ENCODE measurements around the gene TTLL5.
A peak's percentile ranks its signal among the peaks of the same experiment; 100 is the strongest.

The TTLL5 gene

DNA sequence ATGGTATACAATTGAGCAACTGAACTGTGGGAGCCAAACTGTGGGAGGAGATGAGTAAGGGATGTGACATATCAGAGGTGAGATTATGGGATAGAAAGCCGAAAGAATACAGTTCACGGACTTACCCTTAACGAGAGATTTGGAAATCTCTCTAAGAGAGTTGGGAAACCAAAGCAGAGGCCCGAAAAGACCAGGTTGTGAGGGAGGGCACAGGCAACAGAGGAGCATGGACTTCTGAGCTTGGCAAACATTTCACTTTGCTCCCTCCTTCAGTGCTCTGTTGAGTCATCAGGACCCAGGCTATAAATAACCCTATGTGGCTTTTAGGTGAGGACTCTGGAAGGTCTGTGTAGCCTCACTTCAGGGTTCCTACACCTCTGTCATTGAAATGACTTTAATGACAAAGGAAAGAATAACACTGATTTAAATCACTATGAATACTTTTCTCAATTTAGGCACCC is 200.1 kb downstream of the TTLL5 start:
- DNase-seq (ENCODE audit: low read depth, low spot score): no peak

DNA sequence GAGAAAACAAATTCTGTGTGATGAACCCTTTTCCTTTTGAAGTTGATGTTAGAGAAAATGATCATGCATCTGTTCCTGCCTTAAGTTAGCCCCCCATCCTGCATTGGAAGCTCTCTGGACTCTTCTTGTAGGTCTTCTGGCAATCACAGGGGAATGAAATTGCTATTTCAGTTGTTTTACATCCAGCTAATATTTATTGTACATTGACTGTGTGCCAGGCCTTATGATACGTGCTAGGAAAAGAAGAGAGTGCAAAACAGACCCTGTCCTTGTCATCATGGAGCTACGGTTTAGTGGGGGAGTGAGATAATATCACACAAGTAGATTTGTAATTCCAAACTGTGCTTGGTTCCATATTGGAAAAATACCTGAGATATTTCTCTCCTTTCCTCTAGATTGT is 202.2 kb downstream of the TTLL5 start:
- DNase-seq (ENCODE audit: low read depth, low spot score): no peak

DNA sequence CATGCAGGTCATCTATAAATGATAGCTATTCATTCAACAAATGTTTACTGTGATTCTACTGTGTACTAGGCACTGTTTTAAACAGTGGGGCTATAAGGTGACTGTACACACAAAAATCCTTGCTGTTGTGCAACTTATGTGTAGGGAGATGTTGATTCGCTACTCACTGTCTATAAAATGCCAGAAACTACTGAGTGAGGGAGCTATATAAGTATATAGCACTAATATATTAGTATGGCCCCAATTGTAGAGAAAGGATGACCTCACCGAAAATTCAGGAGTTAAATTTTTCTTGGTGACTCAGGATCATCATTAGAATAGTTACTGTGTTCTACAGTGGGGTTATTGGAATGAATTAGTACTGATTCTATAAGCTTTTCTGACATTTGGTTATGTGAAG is 203.3 kb downstream of the TTLL5 start:
- no peak for DNase-seq (ENCODE audit: low read depth, low spot score)

DNA sequence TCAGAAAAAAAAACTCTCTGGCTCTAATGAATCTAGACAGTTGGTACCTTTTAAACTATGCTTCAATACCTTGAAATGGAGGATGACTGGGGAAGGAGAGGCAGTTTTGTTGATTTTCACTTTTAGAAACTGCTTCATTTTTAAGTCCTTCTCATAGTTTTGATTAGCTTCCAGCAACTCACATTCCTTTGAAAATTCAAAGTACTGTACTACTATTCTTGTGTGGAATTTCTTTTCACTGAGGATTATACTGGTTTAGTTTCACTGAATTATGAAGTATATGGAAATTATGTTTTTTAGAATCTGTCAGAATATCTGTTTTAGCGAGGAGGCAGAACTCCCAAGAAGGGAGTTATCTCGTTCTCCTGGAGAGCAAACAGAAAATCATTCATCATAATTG is 204.5 kb downstream of the TTLL5 start:
- no peak for DNase-seq (ENCODE audit: low read depth, low spot score)

DNA sequence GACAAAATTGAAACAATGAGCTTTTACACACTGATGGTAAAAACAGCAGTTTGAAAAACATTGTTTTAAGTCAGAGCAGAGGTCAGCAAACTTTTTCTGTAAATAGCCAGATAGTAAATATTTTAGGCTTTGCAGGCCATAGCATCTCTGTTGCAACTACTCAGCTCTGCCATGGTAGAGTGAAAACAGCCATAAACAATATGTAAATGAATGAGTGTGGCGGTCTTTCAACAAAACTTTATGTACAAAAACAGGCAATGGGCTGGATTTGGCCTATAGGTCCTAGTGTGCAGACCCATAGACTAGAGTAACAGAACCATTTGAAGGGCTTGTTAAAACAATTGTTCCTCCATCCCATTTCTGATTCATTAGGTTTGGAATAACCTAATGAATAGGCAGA is 205.9 kb downstream of the TTLL5 start:
- DNase-seq (ENCODE audit: low read depth, low spot score): no peak

DNA sequence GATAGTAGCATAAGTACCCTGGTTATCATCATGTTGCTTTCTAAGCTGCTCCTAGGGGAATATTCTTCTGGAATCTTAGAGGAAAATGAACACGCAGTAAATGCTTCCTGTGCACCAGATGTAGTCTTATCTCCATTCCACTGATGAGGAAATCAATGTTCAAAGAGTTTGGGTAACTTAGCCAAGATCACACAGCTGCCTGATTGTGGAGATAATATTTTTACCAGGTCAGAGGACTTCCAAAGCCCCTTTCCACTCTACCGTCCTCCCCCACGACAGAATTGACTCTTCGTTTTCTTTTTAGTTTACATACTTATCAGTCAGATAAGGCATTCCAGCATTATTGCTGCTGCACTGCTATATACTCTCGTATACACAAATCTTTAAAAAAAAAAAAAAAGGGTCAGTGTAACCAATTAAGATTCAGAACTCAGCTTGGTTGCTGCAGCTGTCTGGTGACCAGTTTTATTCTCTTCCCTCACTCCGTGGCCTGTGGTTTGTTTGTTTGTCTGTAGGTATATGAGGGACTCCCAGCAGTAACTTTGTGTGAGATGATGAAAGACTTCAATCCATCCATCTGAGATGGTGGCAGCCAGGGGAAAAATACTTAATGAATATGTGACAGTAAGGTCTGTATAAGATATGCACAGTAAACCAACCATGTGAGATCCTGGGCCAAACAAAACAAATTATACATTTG is 210.3 kb downstream of the TTLL5 start:
- DNase-seq (ENCODE audit: low read depth, low spot score): no peak

DNA sequence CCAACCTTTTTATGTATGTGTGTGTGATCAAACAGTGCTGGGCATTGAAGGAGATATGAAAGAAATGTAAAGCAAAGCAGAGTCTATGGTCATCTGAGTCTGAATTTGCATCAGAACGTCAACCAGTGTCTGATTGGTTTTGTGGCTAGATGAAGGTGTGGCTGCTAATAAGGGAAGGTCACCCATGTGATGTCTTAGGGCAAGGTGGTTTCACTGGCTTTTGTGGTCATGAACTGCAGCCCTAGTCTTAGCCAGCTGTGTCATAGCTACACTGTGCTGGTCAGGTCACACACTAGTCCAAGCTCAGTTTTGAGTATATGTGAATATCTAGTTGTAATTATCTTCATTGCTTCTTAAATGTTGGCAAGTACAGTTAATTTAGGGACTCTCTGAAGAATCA is 214.9 kb downstream of the TTLL5 start:
- no peak for DNase-seq (ENCODE audit: low read depth, low spot score)

DNA sequence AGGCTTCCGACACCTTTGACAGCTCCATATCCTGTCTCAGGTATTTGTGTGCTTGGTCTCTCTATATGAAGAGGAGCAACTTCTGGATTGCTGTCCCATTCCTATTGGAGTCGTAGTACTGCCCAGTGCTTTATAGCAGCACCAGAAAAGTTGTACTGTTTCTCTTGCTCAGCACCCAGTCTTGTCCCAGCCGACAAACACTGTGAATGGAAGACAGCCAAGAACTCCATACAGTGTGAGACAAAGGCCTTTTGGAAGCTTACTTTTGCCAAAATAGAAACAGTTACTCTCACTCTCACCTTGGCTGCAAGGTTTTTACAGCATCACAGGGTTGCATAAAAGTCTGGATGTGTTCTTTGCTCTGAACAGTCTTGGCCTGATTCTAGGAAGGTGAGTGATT is 215.5 kb downstream of the TTLL5 start:
- DNase-seq (ENCODE audit: low read depth, low spot score): no peak

DNA sequence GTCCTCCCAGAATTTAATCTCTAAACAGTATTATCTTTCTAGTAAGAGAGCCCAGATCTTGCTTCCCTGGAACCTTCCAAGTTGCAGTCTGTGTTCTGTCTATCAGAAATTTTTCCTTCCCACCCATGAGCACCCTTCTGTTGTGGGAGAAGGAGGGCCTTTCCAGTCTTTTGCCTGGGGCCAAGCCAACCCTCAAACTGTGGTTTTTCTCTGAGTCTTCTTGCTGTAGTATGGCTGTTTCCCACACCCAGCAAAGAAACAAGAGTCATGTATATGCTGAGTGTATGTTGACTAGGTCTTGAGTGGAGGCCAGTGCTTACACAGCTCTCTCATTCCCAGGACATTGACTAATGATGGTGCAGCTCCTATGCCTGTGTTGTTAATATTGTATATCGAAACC is 216.2 kb downstream of the TTLL5 start:
- DNase-seq (ENCODE audit: low read depth, low spot score): no peak

DNA sequence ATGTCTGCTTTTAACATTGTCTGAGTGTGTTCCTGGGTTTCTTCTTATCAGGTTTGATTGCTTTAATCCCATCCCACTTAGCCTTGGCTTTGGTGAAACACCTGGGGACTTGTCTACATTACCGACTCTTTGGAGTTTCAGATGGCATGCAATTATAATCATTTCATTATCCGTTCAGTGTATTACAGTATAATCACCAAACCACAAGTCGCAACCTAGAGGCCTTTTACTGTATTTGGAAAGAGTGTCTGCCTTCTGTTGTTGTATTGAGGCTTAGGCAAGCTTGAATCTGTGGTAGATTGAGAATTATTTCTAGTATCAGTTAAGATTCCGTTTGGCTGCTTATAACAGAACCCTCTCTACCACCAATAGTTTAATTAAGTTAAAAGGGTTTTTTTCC is 216.8 kb downstream of the TTLL5 start:
- no peak for DNase-seq (ENCODE audit: low read depth, low spot score)

DNA sequence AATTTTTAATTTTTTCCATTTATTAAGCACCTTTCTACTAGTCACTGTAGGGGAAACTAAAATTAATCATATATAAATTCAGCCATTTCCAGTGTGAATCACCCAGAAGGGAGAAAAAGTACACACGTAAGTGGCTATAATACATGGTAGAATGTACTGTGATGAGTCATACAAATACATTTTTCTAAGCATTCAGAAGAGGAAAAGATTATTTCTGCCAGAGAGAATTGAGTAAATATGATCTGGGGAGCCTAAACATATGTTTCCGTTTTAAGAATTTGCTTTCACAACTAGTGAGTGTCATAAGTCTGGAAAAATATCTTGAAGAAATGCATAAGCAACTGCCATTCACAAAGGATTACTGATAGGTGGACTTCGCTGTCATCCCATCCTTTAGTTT is 218.0 kb downstream of the TTLL5 start:
- no peak for DNase-seq (ENCODE audit: low read depth, low spot score)

DNA sequence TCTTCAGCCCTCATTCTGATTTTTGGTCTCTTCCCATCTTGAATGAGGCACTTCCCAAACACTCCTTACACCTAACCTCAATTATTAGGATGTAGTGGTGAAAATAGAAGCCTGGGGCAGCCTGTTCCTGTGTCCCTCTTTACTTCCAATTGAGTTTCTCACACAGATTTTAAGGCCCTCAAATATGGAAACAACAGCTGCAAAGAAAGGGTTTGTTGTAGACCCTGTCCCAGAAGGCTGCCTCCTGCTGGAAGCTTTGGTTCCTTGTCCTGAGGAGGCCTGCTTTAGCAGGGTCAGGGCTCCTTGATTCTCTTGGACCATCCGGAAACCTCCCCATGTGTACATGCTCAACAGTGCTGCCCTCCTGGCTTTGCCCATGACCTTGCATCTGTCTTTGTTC is 219.5 kb downstream of the TTLL5 start:
- no peak for DNase-seq (ENCODE audit: low read depth, low spot score)

DNA sequence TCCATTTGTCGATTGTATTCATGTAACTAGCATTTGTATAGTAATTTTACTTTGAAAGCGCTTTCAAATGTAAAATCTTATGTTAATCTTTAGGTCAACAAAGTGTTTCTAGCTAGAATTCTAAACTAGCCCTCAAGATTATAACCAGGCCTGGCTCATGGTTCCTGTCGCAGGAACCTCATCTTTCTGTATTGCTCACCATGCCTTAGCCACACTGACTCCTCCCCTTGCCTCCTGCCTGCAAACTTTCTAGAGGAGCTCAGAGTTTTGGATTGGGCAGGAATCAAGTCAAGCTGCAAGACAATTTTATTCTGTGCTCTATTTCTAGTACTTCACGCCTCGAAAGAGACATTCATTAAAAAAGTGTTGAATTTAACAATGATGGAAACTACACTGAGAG is 220.9 kb downstream of the TTLL5 start:
- no peak for DNase-seq (ENCODE audit: low read depth, low spot score)

DNA sequence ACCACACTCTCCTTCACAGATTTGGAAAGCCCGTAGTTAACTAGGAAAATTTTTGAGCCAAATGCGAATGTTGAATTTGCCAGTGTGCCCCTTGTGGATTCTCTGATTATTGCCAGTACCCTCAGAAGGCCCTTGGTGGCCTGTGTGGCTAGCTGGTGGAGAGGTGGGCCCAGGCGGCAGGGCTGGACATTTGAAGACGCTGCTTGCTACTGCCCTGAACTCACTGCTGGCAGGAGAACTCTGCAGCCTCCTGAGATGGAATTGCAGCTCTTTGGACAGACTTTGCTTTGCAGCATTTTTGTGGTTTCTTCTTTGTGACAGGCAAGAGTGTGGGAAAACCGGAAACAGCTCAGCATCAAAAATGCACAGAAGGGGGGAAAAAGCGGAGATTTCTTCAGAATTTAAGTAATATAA is 223.2 kb downstream of the TTLL5 start:
- DNase-seq (ENCODE audit: low read depth, low spot score): peak; percentile 83

DNA sequence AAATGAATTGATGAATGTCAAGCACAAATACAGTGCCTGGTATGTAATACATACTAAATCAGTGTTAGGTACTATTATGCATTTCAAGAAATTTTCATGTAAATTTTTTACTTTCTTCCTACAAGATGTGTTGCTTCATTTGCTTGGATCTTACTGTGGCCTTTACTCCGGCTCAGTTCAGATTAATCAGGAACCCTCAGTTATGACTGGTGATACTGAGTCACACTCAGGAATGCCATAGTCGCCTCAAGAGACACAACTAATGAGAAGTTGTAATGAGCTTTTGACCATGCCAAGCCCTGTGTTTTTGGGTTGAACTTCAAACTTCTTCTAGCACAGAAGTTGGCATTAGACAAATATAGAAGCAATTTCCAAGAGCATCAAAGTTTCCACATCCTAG is 224.8 kb downstream of the TTLL5 start:
- DNase-seq (ENCODE audit: low read depth, low spot score): no peak

DNA sequence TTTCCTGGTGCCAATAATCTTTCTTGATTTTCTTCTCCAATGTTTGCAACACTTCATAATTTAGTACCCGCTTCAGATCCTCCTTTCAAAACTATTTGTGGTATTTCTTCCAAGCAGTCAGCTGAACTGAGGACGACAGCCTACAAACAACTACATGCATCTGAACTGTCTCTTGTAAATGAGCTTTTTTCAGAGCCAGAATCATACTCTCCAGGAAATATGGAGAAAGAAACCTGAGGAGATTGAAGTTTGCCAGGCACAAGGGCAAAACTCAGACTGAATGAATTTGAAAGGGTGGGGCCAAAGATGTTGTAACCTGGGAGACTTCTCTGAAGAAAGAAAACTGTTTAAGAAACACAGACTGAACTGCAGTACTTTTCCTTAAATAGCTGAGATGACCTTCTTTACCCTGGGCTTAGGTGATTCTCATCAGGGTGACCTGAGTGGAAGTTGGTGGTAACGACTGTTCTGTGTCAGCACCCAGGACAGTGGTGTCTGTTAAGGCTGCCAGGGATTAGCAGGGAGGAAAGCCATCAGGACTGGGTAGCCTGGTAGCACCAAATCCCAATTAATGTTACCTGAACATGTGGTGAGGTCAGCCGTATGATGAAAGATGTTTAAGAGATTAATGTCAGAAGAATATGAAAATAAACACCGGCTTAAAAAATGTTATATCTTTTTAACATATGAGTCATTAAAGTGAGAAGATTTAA is 225.7 kb downstream of the TTLL5 start:
- no peak for DNase-seq (ENCODE audit: low read depth, low spot score)

DNA sequence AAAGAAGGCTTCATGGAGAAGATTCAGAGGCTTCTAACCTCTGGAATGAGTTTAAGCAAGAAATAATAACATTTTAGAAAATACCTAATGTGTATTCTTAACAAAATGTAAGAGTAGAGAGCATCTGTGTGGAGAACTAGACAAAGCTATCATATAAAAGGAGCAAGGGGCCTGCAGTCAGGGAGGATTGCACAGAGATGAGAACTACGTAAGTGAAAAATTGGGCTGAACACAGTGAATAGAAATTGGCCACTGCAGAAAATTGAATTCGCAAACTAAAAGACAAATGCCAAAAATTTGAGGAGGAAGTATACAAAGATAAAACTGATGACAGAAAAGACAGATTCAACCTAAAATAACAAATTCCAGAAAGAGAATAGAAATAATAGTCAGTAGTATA is 227.9 kb downstream of the TTLL5 start:
- DNase-seq (ENCODE audit: low read depth, low spot score): no peak

DNA sequence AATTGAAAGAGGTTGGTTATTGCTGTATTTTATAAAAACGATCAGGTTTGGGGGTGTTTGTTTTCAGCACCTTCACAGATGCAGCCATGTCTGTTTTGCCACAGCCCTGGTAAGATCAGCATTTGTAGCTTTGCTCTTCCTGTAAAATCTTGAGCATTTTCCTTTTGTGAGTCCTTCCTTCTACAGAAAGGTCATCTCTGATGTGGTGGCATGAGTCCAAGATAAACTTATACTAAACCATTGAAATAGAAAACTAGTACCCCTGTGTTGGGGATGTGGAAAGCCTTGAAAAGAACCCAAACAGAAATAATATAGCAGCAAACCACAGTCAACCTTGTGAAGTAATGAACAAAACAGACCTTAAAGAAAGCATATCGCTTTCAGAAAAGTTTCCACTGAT is 235.3 kb downstream of the TTLL5 start:
- no peak for DNase-seq (ENCODE audit: low read depth, low spot score)

DNA sequence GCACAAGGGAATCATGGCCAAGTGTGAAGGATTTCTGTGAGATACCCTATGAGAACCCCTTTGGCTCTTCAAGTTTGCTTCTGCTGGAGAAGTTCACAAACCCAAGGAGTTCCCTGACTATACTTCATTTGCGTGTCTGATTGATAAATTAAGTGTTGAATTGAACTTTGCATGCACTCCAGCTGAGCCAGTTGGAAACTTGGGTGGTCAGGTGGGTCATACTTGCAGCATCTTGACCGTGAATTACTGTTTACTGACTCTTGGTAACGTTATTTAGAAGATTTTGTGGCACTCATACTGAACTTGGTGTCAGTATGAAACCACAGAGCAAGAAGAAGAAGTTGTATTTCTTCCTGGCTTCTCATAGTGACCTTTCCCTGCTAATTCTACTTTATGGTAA is 243.3 kb downstream of the TTLL5 start:
- no peak for DNase-seq (ENCODE audit: low read depth, low spot score)

DNA sequence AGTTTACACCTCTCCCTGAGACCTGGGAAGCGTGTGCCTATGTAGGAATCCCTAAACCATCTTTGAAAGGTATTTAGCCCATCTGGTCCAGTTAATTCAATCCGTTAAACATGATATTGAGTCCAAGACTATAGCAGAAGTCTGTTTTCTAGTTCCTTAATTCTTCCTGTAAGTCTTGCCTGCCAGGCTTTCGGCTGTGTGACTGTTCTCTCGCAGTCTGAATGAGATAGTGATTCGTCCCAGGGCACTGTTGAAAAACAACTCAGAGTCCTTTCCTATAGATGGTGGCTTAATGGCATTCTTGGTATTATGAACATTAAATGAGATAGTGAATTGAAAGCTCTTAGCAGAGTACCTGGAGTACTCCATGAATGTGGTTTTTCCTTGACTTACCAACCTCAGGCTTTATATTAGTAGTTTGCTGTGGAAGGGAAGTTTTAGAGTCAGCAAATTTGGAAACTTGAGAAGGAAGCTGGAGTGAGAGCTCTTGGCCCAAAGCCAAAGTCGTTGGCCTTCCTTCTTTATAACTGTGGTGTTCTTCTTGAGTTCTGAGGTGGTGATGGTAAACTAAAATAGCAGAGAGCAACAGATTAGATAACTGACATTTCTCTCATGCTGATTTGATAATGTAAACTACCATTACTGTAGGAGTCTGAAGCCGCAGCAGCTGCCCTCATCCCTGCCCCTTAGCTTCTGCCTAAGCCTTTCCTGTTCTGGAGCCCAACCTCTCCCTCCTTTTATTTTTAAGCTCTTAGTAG is 244.3 kb downstream of the TTLL5 start:
- DNase-seq (ENCODE audit: low read depth, low spot score): peak; percentile 56

DNA sequence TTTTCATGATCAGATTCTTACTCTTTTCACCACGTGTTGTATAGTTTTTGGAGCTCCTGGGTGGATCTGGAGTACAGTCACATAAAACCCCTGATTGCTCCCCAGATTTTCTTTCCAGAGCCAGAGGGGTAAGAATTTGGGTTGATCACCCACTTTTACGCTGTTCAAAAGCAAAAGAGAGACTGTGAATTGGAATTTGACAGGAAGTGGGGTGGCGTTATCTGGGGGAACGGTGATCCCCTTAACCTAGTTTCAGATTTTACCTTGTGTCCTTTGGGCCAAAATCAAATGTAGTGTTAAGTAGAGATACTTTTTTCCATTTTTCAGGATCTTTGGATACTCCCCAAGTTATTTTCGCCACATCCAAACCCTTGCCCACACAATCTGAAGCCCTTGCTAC is 245.2 kb downstream of the TTLL5 start:
- no peak for DNase-seq (ENCODE audit: low read depth, low spot score)

DNA sequence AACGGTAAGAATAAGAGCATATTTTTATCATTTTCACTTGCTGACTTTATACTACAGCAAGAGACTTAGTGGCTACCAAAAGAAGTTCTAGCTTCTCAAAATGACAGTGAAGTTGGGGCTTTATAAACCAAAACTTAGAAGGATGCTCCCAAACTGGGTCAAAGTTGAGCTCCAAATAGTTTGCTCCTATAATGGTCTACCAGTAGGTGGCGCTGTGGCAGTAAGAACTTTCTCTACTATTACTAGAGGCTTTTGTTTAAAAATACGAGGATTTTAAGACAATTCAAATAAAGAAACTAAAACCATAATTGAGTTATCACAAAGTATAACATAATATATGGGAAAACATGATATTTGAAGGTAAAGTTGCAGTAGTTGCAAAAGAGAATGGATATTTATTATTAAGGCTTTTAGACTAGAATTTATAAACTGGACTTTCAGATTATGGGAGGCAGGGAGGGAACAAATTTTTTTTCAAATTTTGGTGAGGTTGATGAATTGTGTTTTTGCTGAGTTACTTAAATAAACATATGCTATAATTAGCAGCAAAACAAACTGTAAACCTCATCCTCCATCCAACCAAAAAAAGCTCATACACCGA is 245.7 kb downstream of the TTLL5 start:
- peak; percentile 52 for DNase-seq (ENCODE audit: low read depth, low spot score)

Data from smooth muscle cell of the brain vasculature (primary cell).